Right ventricle myocardium superior (tissue), 1 donor: Measurements from ENCODE around the gene CCNK. TPM values are rescaled to one million over a fixed set of nuclear protein-coding genes. Genes with fewer than 3 reads are reported as not detected.
A peak's percentile ranks its signal among the peaks of the same experiment; 100 is the strongest.

Experiments used
- ATAC-seq: fragments of 200-7000 bp; cut with Tn5 transposase; one replicate; pipeline ENCODE4 v1.9.1; 2020; ENCODE audit warnings: mild to moderate bottlenecking; ENCODE audit not compliant: poor library complexity
- DNase-seq: peaks from one replicate; pipeline ENCODE4 v3.0.0-alpha.2; 2020
- intact Hi-C: fragments of 100-400 bp; cut with DNase I; formaldehyde crosslinking; loops from one replicate; pipeline ENCODE4 v1.11.2; 2022
- total RNA-seq: library from RNA; stranded (reverse); fragmentation: NEBNext Ultra II Directional; extraction: Animal tissue kit (Norgen Biotek cat#: 25700); gene quantifications from one replicate; pipeline ENCODE4 v1.2.1, GENCODE V29; 2021
- donor health status: DM: no; HTN: yes; CAD: no; lungs with severe emphysema.

The CCNK gene
- total RNA-seq, 1 donor from 2014 or later: 31.9 TPM

DNA sequence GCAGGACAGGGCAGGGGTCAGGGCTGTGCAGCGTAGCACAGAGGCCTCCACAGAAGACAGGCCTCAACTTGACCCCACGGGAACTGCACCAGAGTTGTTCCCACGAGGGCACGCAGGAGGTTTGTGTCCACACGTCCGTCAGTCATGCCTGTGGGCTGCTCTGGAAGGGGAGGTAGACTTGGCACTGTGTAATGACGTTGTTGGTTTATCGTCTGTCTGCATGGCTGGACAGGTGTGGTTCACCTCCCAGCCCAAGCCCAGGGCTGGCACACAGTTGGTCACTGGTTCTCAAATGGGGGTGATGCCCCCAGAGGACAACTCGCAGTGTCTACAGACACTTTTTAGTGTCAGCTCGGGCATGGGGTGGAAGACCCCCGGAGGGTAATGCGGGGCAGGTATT, 45.8 kb downstream of the CCNK start:
- DNase-seq: no peak
- ATAC-seq: no peak
- intact Hi-C loops: no loop called here

DNA sequence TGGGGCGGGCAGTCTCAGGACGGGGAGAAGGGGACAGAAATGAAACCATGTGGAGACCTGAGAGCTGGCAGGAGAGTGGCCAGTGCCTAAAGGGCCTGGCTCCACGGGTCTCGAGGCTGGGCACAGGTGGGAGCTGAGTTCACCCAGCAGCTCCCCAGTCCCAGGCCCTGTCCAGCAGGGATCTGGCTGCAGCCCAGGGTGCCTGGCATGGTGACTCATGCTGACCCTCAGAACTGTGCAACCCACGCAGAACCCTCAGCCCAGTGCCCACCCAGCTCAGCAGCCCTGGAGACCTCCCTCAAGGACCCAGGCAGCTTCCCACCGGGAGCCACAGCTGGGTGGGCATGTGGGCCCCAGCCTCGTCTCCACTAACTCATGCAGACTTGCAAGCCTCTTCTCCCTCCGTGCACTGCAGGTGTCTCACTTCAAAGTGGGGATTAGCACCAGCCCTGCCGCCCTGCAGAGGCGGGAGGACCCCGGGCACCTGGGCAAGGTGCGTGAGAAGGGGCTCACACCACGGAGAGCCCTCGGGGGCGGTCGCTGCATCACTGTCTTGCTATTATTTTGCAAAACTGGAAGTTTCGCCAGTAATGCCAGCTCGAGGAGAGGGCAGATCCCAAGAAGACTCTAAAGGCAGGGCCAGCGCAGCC, 46.3 kb downstream of the CCNK start:
- intact Hi-C loops: no loop called here
- DNase-seq: no peak
- ATAC-seq: no peak

DNA sequence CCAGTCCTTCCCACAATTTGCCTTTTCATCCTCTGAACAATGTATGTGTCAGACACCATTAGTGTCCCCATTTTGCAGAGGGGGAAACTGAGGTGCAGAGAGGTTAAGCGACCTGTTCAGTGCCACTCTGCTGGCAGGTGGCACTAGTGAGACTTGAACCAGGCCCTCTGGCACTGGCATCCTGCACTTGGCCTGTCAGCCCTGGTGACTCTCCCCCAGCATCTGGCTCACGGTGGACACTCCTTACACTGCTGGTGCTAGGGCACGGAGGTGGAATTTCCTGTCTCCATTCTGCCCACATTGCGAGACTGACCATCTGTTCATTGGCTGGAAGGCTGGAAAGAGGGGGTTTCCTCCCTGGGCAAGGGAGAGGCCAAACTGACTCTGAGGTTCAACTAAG, 48.7 kb downstream of the CCNK start:
- DNase-seq (no peak), ATAC-seq (no peak)
- intact Hi-C loops: no loop called here

DNA sequence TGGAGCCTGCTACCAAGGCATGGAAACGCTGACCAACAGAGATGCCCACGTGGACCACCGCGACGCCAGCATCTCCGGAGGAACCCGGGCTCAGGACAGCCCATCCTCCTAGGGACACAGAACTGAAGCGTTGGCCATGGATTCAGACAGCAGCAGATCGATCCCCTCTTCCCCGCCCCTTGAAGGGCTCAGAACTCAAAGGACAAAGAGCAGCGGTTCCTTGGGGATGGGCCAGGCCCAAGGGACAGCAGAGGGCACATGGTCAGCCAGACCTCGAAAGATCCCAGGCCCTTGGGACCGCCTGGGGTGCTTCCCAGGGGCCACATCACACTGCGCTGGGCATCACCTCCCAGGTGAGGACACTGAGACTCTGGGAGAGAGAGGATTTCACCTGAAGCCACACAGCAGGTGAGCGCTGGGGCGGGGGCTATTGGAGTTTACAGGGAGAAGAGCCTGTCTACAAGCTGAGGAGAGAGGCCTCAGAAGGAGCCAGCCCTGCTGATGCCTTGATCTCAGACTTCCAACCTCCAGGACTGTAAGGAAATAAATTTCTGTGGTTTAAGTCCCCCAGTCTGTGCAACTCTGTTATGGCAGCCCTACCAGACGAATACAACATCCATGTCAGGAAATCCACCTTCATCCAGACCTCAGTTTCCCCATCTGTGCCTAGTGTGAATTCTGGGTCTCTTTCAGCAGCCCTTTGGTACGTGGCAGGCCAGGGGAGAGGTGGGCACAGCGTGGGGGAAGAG, 49.4 kb downstream of the CCNK start:
- no peak for DNase-seq
- ATAC-seq: no peak
- intact Hi-C loops: no loop called here

DNA sequence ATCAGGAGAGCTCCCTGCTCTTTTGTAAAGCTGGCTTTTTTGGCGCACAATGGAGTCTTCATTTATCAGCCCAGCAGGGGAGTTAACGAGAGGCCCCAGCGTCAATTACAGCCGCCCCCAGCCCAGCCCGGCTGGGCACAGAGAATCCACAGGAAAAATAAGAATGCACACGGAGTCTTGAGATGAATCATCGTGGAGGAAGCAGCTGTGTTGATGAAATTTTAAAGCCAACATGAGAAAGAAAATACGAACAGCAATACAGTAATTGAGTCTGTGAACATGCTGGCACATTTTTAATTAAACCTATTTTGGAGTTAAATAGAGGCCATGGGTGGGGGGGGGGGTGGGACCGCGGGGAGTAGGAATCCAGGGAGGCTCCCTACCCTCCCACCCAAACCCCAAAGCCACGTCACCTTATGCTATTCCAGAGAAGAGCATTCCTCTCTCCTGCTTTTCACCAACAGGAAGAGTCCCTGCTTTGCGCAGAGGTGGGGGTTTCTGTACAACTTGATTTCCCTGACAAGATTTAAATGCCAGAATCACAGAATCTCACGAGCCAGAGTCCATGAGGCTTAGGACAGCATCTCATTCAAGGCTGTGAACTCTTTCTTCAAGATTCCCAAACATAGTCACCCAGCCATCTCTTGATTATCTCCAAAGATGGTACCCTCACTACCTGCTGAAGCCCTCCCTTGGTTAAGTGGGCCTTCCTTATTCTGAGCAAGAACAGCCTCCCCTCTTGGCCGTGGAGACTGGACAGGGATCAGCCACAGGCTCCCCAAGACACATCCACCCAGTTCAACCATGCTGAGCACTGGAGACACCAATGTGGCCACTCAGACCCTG, 50.3 kb downstream of the CCNK start:
- ATAC-seq (no peak), DNase-seq (no peak)
- intact Hi-C loops: no loop called here

DNA sequence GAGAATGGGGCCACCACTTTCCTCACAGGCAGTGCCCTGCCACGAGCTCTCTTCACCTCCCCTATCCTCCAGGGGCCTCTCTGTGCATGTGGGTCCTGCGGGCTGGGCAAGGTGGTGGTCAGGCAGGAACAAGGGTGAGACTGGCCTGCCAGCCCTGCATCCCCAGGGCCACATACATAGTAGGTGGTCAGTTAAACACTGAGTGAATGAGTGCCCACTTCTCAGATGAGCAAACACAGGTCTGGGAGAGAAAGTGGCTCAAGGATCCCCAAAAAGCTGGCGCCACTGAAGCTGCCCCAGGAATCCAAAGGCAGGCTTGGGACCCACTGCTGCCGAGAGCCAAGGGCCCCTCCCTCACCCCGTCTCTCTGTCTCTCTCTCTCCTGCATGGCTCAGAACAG, 51.1 kb downstream of the CCNK start:
- no peak for ATAC-seq
- intact Hi-C loops: no loop called here
- no peak for DNase-seq

DNA sequence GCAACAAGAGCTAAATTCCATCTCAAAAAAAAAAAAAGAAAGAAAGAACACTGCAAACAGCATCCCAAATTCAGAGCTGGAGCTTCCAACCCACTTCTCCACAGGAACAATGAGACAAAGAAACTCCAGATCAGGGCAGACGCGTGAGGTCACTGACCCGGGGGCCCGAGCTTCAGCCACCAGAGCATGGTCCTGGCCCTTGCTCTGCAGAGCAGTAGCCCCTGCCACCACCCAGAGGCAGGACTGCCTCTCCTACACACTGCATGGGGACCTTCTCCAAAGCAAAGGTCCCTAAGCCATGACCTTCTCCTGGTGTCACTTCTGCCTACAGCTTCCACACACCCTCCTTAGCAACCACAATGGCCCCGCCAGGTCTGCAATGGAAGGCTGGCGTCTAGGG, 53.1 kb downstream of the CCNK start:
- DNase-seq (no peak), ATAC-seq (no peak)
- intact Hi-C loops: no loop called here

DNA sequence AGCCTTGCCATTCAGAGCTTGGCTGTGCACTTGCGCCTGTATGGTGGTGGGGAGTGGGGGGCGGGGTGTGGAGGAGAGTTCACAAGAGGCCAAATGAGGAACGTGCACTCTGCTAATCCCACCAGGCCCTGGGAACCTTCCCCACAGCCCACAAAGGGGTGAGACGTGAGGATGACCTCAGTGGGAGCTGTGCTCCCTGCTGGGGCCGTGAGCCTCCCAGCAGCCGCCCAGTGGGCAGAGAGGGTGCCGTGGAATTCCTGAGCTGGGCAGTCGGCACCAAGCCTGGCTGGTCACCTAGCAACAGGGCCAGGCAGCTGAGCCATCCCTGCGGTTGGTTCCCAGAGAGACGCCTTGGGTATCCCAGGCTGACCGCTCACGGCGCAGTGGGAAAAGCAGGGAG, 53.7 kb downstream of the CCNK start:
- peak; percentile 73 for ATAC-seq
- DNase-seq: peak; percentile 72
- intact Hi-C loops: no loop called here

DNA sequence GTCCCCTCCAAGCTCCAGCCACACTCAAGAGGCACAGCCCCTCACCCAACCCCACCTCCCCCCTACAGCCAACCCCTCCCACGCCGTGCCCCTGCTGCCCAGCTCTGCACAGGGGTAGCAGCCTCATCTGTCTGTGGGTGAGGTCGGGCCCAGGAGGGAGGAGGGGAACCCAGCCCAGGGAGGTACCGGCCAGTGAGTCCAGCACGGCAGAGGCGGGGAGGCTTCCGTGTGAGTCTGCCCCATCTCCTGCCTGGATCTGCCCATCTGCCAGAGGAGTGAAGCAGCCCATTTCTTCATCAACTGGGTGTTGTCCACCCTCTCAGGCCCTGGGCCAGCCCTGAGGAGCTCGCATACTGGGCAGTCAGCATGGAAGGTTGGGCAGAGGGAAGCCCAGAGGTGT, 54.2 kb downstream of the CCNK start:
- intact Hi-C loops: no loop called here
- DNase-seq (no peak), ATAC-seq (no peak)

DNA sequence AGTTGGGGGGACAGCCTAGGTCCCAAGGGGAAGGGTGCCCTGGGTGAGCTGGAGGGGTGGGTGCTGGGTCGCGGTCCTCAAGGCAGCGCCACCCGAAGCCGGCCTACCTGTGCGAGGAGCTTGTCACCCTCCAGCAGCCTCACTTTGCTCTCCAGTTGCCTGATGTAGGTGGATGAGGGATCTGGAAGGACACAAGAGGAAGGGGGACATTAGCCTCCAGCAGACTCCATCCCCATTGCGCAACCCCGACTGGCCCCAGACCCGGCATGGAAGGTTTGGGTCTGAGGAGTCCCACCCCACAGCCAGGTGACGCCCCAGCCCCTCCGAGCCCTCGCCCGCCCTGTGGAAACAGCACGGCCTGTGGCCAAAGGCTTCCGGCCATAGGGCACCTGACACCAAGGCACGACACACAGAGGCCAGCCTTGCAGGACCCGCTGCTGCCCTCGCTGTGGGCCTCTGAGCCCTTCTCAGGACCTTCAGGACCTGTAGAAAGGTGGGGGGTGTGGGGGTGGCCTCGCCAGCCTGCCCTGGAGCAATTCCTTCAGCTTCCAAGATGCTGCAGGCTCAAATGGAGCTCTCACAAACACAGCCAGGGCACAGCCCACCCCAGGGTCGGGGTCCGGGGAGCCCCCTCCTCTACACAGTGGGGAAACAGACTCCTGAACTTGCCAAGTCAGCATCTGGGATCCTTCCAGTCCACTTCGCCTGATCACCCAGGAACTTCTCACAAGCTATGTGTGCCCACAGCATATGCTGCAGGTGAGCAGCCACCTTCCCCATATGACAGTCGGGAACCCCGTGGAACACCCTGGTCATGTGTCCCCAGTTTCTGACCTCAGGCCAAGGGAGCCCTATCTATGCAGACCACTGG, 54.9 kb downstream of the CCNK start:
- intact Hi-C loops: no loop called here
- ATAC-seq: no peak
- no peak for DNase-seq

DNA sequence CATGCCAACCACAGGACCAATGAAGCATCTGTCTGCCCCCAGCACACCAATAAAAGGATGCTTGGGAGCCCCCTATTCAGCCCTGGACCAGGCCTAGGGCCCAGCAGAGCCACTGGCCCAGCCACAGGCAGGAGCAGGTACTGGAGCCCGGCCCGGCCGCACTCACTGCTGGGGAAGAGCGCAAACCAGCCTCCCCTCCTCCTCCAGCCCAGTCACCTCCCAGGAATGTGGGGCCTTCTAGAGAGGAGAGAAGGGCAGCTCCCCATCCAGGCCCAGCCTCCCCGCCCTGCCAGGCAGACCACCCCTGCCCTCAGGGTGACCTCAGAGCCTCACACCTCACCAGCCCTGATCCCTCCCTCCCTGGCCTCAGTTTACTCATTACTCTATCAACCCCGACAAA, 56.2 kb downstream of the CCNK start:
- ATAC-seq: peak; percentile 80
- peak; percentile 62 for DNase-seq
- intact Hi-C loops: no loop called here

DNA sequence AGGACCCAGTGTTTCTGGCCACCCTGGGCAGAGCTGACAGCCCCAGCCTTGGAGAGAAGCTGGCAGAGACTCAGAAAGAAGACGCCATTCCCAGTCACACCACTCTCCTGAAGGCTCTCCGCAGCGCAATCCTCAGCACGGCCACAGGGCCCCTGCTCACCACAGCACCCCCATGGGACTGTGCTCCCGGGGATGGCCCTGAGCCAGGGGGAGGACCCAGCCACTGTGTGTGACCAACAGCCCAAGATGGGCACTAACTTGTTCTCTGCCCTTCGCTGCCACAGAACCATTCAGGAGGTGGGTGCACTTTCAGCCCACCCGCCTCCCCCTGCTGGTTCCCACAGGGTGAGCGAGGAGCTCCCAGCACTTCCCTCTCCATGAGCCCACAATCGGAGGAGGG, 57.1 kb downstream of the CCNK start:
- peak; percentile 42 for ATAC-seq
- intact Hi-C loops: no loop called here
- no peak for DNase-seq

DNA sequence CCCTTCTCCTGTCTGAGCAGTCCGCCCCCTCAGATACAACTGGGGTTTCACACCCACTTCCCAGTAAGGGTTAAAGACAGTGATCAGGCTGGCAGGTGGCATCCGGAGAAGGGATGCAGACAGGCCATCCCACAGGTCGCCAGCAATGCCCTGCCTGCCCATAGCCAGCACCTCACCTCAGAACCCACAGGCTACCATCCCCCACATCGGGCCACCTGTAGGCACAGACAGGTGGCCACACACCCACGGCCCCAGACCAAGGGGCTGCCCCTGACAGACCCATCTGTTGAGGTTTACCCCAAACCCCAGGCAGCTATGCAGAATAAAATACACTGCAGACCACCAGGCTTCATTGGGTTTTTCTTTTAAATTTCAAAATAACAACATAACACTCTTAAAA, 57.5 kb downstream of the CCNK start:
- intact Hi-C loops: no loop called here
- DNase-seq: no peak
- no peak for ATAC-seq

DNA sequence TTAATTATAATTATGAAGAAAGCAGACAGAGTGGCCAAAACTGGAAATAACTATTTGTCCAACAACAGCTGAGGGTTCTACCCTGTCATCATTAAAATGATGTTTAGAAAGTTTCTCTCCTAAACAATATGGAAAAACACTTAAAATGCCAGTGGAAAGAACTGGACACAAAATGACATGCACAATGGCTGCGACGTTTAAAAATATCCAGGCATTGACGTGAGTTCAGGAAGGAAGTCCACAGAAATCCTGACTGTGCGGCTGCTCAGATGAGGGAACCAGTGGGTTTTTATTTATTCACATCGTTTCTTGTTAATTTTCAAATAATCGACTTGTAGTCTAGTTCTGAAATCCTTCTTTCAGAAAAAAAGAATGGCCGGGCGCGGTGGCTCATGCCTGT, 58.3 kb downstream of the CCNK start:
- intact Hi-C loops: no loop called here
- ATAC-seq (no peak), DNase-seq (no peak)

DNA sequence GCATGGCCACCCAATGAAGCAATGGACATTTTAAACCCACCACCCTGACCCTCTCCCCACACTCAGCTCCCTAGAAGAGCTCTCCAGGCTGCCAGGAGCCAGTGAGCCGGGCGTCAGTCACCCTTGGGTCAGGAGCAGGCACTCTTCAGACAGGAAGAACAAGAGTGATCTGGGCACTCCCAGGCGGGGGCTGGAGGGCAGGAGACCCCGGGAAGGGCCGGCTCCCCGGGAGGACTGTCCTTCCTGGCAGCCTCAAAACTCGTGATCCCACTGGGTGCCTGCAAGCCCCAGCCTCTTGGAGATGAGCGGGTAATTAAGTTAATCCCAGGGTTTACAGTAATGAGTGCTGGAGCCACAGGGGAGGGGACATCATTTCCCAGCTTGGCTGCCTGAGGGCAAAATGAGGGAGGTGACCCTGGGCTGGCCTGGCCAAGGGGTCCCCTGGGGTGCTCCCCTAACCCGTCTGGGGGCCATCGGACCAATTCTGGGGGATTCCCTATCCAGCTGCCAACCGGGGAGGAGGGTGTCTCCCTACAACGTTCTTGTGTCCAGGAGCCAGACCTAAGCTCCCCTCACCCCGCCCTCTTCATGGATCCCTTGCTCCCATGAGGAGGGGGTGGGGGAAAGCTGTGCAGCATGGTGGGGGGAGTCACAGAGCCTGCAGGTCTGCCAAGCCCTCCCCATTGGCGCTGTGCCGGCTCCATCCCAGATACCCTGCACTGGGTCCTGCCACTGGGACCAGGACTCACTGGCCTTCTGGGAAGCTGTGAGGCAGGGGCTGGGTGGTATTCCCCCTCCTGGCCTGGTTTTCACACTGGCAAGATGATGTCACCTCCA, 59.2 kb downstream of the CCNK start:
- no peak for DNase-seq
- intact Hi-C loops: no loop called here
- no peak for ATAC-seq

DNA sequence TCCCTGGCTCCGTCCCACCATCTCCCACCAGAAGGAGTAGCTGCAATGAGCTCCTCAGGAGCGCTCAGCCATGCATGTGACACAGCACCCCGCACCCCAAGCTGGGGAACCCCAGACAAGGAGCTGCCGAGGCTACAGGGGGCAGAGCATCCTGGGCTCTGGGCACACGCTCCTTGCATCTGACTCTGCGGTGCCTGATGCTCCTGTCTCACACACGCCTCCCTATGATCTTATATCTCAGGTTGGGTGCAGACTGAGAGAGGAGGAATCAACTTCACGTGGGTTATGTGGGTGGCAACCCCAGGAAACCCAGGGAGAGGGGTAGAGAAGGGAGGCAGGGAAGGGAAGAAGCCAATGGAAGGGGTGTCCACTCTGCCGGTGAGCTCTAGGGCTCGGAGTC, 60.0 kb downstream of the CCNK start:
- intact Hi-C loops: no loop called here
- DNase-seq (no peak), ATAC-seq (no peak)

DNA sequence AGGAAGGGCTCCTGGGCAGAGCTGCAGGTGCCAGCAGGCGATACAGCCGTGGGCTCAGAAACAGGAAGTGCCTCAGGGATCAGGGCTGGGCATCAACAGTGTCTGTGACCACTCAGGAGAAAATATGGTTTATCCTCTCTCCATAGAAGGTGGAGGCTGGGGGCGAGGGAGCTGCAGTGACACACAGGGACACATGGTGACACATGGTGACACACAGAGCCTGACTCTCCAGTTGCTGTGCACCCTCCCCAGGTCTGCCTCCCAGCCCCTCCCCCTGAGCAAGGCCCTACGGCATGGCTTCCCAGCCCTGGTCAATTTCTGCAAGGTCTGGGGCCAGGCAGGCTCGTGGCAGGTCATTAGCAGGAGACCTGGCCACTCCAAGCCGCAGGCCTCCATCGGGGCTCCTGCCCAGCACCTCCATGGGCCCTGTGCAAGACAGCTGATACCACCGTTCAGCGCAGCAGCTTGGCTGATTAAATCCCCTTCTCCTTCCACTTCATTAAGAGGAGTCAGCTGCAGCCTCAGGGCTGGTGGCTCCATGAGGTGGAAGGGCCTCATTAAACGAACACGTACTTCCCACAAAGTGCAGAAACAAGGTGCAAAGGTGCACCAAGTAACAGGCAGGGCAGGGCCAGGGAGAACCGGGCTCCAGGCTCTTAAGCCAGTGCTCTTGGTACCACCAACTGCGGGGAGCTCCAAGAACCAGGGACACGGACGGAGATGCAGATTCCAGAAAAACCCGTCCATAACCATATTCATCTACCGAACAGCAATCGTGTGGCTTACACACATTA, 60.7 kb downstream of the CCNK start:
- intact Hi-C loops: no loop called here

More for the DNA sequence above, 60.7 kb downstream of the CCNK start:
- DNase-seq: no peak
- ATAC-seq: no peak
